Stimulated activated naive B cell treated with anti-CD40 and anti-IgM and Interleukin-4, amounts not matched to agents 10 μg/mL and 1 μg/mL and 100 μg/mL, for 72 hours (primary cell): Measurements from ENCODE around the gene KIF2A.

ENCODE experiments used
- ATAC-seq, 2 donors: fragments of 150-1000 bp; cut with Tn5 transposase; replicated peaks; 2 replicates each; pipeline ENCODE4 v1.10.0; 2021; ENCODE audit warnings: moderate library complexity in 1 of 2
- DNase-seq: peaks from one replicate; pipeline ENCODE4 v3.0.0; 2021
- H3K27ac Mint-ChIP-seq: one replicate; pipeline ENCODE4 v1.8.0; 2022; ENCODE audit warnings: mild to moderate bottlenecking, mixed read lengths
- H3K27me3 Mint-ChIP-seq, 2 donors: one replicate each; pipeline ENCODE4 v1.8.0; 2022; ENCODE audit warnings: mixed read lengths in 2 of 2
- H3K36me3 Mint-ChIP-seq, 2 donors: one replicate each; pipeline ENCODE4 v1.8.0; 2022; ENCODE audit warnings: mixed read lengths in 2 of 2, mild to moderate bottlenecking in 1 of 2
- H3K4me1 Mint-ChIP-seq, 2 donors: one replicate each; pipeline ENCODE4 v1.8.0; 2022; ENCODE audit warnings: mixed read lengths in 2 of 2, mild to moderate bottlenecking in 1 of 2
- H3K4me3 Mint-ChIP-seq, 2 donors: one replicate each; pipeline ENCODE4 v1.8.0; 2022; ENCODE audit warnings: mild to moderate bottlenecking in 2 of 2, mixed read lengths in 2 of 2, moderate library complexity in 1 of 2
- H3K9me3 Mint-ChIP-seq, 2 donors: one replicate each; pipeline ENCODE4 v1.8.0; 2022; ENCODE audit warnings: mixed read lengths in 2 of 2, mild to moderate bottlenecking in 1 of 2

KIF2A gene

GRCh38 chr5:62403411-62404250, 97.6 kb downstream of the KIF2A start, which contains the start of gene DIMT1:
TSS of gene DIMT1 (minus strand) at chr5:62403905. CDS start at chr5:62403772, 133 bp downstream.
- H3K9me3 Mint-ChIP-seq: peaks cover 0 to 2% of the 10 kb centered on the region in 2 donors
- peak; percentile 96 for DNase-seq
- H3K27ac Mint-ChIP-seq: peak within 1 kb of the TSS; percentile 99
- ATAC-seq: peak; percentile 93 to 96
- H3K4me1 Mint-ChIP-seq: peaks cover 15 to 31% of the 10 kb centered on the region in 2 donors
- H3K27me3 Mint-ChIP-seq: no peaks in the 10 kb centered on the region
- peak within 1 kb of the TSS; percentile 94 to 96 for H3K4me3 Mint-ChIP-seq
- peaks cover 10 to 19% of the 10 kb centered on the region in 2 donors for H3K36me3 Mint-ChIP-seq

GRCh38 chr5:62412549-62413329, 106.7 kb downstream of the KIF2A start, which contains the start of gene IPO11:
TSS of gene IPO11 (plus strand) at chr5:62412763. CDS start at chr5:62437280, 24,517 bp downstream.
- ATAC-seq: peak; percentile 94 to 95
- peak within 1 kb of the TSS; percentile 94 for H3K27ac Mint-ChIP-seq
- H3K4me3 Mint-ChIP-seq: peak within 1 kb of the TSS; percentile 83 to 88

GRCh38 chr5:62413711-62414110, 107.7 kb downstream of the KIF2A start:
- Mint-ChIP-seq H3K9me3 (no peaks in the 10 kb centered on the region), H3K4me1 (peaks cover 8% of the 10 kb centered on the region in 2 donors), H3K27me3 (no peaks in the 10 kb centered on the region), H3K36me3 (peaks cover 1 to 11% of the 10 kb centered on the region in 2 donors), H3K27ac (peak overlapping the region; percentile 94), H3K4me3 (peak overlapping the region; percentile 83 to 88)
- no peak for DNase-seq
- no peak for ATAC-seq

More at GRCh38 chr5:62412549-62413329, 106.7 kb downstream of the KIF2A start, which contains the start of gene IPO11:
- no peaks in the 10 kb centered on the region for H3K27me3 Mint-ChIP-seq
- H3K9me3 Mint-ChIP-seq: no peaks in the 10 kb centered on the region
- DNase-seq: peak; percentile 98
- peaks cover 8% of the 10 kb centered on the region in 2 donors for H3K4me1 Mint-ChIP-seq
- peaks cover 1 to 7% of the 10 kb centered on the region in 2 donors for H3K36me3 Mint-ChIP-seq

- H3K27ac Mint-ChIP-seq: no peak overlapping the region
- peaks cover 7 to 19% of the 10 kb centered on the region in 2 donors for H3K4me1 Mint-ChIP-seq
- DNase-seq: no peak
- no peak for ATAC-seq
- H3K9me3 Mint-ChIP-seq: no peaks in the 10 kb centered on the region
- H3K36me3 Mint-ChIP-seq: peaks cover 1 to 17% of the 10 kb centered on the region in 2 donors
- H3K4me3 Mint-ChIP-seq: no peak overlapping the region
- no peaks in the 10 kb centered on the region for H3K27me3 Mint-ChIP-seq
Measured at GRCh38 chr5:62418462-62419076, 112.6 kb downstream of the KIF2A start.

GRCh38 chr5:62419609-62420008, 113.6 kb downstream of the KIF2A start:
- no peaks in the 10 kb centered on the region for H3K27me3 Mint-ChIP-seq
- H3K27ac Mint-ChIP-seq: no peak overlapping the region
- peaks cover 1 to 21% of the 10 kb centered on the region in 2 donors for H3K36me3 Mint-ChIP-seq
- DNase-seq: no peak
- no peaks in the 10 kb centered on the region for H3K9me3 Mint-ChIP-seq
- H3K4me1 Mint-ChIP-seq: peaks cover 6 to 17% of the 10 kb centered on the region in 2 donors
- no peak for ATAC-seq
- no peak overlapping the region for H3K4me3 Mint-ChIP-seq

GRCh38 chr5:62421414-62421813, 115.4 kb downstream of the KIF2A start:
- no peaks in the 10 kb centered on the region for H3K27me3 Mint-ChIP-seq
- H3K27ac Mint-ChIP-seq: no peak overlapping the region
- ATAC-seq (no peak), DNase-seq (no peak)
- H3K9me3 Mint-ChIP-seq: no peaks in the 10 kb centered on the region
- peaks cover 4 to 24% of the 10 kb centered on the region in 2 donors for H3K36me3 Mint-ChIP-seq
- peaks cover 3 to 17% of the 10 kb centered on the region in 2 donors for H3K4me1 Mint-ChIP-seq
- no peak overlapping the region for H3K4me3 Mint-ChIP-seq

GRCh38 chr5:62424763-62425162, 118.8 kb downstream of the KIF2A start:
- Mint-ChIP-seq H3K36me3 (peaks cover 4 to 12% of the 10 kb centered on the region in 2 donors), H3K4me3 (no peak overlapping the region), H3K4me1 (peaks cover 3 to 17% of the 10 kb centered on the region in 2 donors), H3K27me3 (no peaks in the 10 kb centered on the region), H3K9me3 (no peaks in the 10 kb centered on the region), H3K27ac (no peak overlapping the region)
- no peak for DNase-seq
- no peak for ATAC-seq

- H3K4me3 Mint-ChIP-seq: no peak overlapping the region
- H3K27ac Mint-ChIP-seq: no peak overlapping the region
- DNase-seq (no peak), ATAC-seq (no peak)
- peaks cover 3 to 7% of the 10 kb centered on the region in 2 donors for H3K36me3 Mint-ChIP-seq
- no peaks in the 10 kb centered on the region for H3K27me3 Mint-ChIP-seq
- peaks cover 7 to 28% of the 10 kb centered on the region in 2 donors for H3K4me1 Mint-ChIP-seq
- no peaks in the 10 kb centered on the region for H3K9me3 Mint-ChIP-seq
Measured at GRCh38 chr5:62431735-62432620, 126.0 kb downstream of the KIF2A start.

- Mint-ChIP-seq H3K36me3 (peaks cover 3 to 7% of the 10 kb centered on the region in 2 donors), H3K4me3 (no peak overlapping the region), H3K27me3 (no peaks in the 10 kb centered on the region), H3K9me3 (no peaks in the 10 kb centered on the region), H3K4me1 (peaks cover 7 to 28% of the 10 kb centered on the region in 2 donors), H3K27ac (no peak overlapping the region)
- ATAC-seq (no peak), DNase-seq (no peak)
Measured at GRCh38 chr5:62432621-62433064, 126.6 kb downstream of the KIF2A start.
